ENCODE data around the gene CCDC138. TPM values are rescaled to one million over a fixed set of nuclear protein-coding genes. Genes with fewer than 3 reads are reported as not detected.

Gene CCDC138
- total RNA-seq, 4 donors from 2014 or later: 2.0 to 4.0 (median 2.9) TPM

GRCh38 chr2:108847000-108847399 is 60.4 kb downstream of the CCDC138 start:
- TF ChIP-seq POLR2A (IDR thresholded peaks at IDR 0.05): no peak
- TF ChIP-seq CTCF (IDR thresholded peaks at IDR 0.05): no peak
- no peak for DNase-seq (ENCODE audit: low spot score in 2 of 2)
- H3K4me3 ChIP-seq (ENCODE audit: low read depth, poor library complexity, severe bottlenecking): no peak overlapping the region
- intact Hi-C loops (cut with DNase I; ENCODE audit: low total_unique reads): no loop called here
- 97% methylated on average over 1 of the region's 1 CpG for WGBS, 2 donors

- TF ChIP-seq POLR2A (IDR thresholded peaks at IDR 0.05) (no peak), CTCF (IDR thresholded peaks at IDR 0.05) (no peak)
- no peak for DNase-seq (ENCODE audit: low spot score in 2 of 2)
- intact Hi-C loops (cut with DNase I; ENCODE audit: low total_unique reads): no loop called here
- no peak overlapping the region for H3K4me3 ChIP-seq (ENCODE audit: low read depth, poor library complexity, severe bottlenecking)
- WGBS, 2 donors: 93 to 94% methylated on average over 3 of the region's 3 CpGs
Measured at GRCh38 chr2:108852375-108852774, 65.8 kb downstream of the CCDC138 start.

- intact Hi-C loops (cut with DNase I; ENCODE audit: low total_unique reads): no loop called here
- 87% methylated on average over 2 of the region's 2 CpGs for WGBS, 2 donors
- TF ChIP-seq CTCF (IDR thresholded peaks at IDR 0.05) (no peak), POLR2A (IDR thresholded peaks at IDR 0.05) (no peak)
- no peak overlapping the region for H3K4me3 ChIP-seq (ENCODE audit: low read depth, poor library complexity, severe bottlenecking)
- no peak for DNase-seq (ENCODE audit: low spot score in 2 of 2)
Measured at GRCh38 chr2:108853421-108853820, 66.8 kb downstream of the CCDC138 start.

GRCh38 chr2:108854484-108854883 is 67.9 kb downstream of the CCDC138 start:
- DNase-seq (ENCODE audit: low spot score in 2 of 2): no peak
- no peak overlapping the region for H3K4me3 ChIP-seq (ENCODE audit: low read depth, poor library complexity, severe bottlenecking)
- intact Hi-C loops (cut with DNase I; ENCODE audit: low total_unique reads): no loop called here
- WGBS, 2 donors: 43 to 53% methylated on average over 1 of the region's 1 CpG
- TF ChIP-seq POLR2A (IDR thresholded peaks at IDR 0.05) (no peak), CTCF (IDR thresholded peaks at IDR 0.05) (no peak)

GRCh38 chr2:108855194-108855593 is 68.6 kb downstream of the CCDC138 start:
- no peak for TF ChIP-seq POLR2A (IDR thresholded peaks at IDR 0.05)
- no peak for TF ChIP-seq CTCF (IDR thresholded peaks at IDR 0.05)
- 35 to 46% methylated on average over 1 of the region's 1 CpG for WGBS, 2 donors
- intact Hi-C loops (cut with DNase I; ENCODE audit: low total_unique reads): no loop called here
- no peak overlapping the region for H3K4me3 ChIP-seq (ENCODE audit: low read depth, poor library complexity, severe bottlenecking)
- DNase-seq (ENCODE audit: low spot score in 2 of 2): no peak

GRCh38 chr2:108858894-108859293 is 72.3 kb downstream of the CCDC138 start:
- TF ChIP-seq POLR2A (IDR thresholded peaks at IDR 0.05): no peak
- no peak for TF ChIP-seq CTCF (IDR thresholded peaks at IDR 0.05)
- intact Hi-C loops (cut with DNase I; ENCODE audit: low total_unique reads): no loop called here
- WGBS, 2 donors: 81 to 94% methylated on average over 3 of the region's 3 CpGs
- DNase-seq (ENCODE audit: low spot score in 2 of 2): no peak
- no peak overlapping the region for H3K4me3 ChIP-seq (ENCODE audit: low read depth, poor library complexity, severe bottlenecking)

Data from lower leg skin (tissue), 4 donors.